HK-2 (cell line): ENCODE measurements around the gene KCNC4.

Source experiments
- DNase-seq: peaks from one replicate; pipeline ENCODE4 v3.0.0-alpha.2; 2018; ENCODE audit not compliant: unreplicated experiment

KCNC4 gene

DNA sequence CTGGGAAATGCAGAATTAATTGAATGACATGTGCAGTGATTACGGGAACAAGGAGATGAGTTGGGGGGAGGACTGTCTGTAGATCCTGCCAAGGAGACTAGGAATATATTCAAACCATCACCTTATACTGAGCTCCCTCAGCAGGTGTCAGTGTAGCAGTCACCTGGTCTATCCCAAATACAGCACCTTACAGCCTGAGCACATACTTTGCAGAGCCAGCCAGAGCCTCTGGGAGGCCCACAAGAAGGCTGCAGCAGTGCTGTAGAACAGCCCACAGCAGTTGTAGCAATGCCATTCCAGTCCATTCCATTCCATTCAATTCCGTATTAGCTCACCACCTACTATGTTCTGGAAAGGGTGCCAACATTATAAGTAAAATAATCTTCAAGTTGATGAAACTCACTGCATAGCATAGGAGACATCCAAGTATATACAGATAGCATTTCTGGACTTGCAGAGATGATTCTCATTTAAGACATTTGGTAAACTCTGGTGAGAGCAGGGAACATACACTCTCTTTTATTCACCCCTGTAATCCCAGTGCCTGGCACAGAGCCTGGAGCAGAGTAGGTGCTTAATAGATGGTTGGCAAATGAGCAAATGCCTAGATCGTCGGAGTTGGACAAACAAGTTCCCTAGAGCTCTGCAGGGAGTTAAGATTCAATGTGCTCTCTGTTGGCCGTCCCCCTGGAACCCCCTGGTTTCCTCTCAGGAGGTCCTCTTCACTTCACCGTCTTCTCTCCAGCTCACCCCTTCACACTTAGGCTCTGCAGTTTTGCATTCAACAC lies 44.7 kb downstream of the KCNC4 start:
- DNase-seq = no peak

DNA sequence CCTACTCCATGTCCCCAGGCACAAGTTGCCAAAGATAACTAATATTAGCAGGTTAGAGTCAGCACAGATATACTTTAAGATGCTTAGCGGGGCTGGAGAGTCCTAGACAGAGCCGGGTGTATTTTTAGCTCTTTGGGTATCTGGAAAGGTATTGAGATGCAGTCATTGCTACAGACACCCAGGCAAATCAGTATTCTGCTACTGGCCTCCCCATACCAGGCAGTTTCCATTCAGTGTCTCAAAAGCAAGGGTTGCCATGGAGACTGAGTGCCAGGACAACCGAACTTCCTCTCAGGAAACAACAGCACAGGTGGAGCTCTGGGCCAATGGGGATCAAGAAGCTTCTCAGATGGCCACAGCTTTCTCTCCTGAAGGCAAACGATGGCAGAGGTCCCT lies 45.3 kb downstream of the KCNC4 start:
- DNase-seq = no peak

DNA sequence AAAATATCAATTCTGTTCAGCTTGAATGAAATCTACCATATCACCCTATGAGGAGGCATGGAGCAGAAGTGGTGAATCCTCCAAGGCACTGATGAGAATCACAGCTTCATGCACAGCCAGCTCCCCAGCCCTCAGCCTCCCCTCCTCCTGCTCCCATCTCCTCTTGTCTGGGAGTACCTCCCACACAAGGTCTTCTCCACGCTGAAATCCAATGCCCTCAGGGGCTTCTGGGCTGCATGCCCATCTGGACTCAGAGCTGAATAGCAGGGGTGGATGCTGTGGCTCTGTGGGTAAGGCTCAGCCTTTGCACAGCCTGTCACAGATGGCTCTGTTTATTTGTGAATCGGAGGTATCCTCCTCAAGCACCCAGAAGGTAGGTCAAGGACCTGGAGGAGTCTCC lies 48.6 kb downstream of the KCNC4 start:
- no peak for DNase-seq

DNA sequence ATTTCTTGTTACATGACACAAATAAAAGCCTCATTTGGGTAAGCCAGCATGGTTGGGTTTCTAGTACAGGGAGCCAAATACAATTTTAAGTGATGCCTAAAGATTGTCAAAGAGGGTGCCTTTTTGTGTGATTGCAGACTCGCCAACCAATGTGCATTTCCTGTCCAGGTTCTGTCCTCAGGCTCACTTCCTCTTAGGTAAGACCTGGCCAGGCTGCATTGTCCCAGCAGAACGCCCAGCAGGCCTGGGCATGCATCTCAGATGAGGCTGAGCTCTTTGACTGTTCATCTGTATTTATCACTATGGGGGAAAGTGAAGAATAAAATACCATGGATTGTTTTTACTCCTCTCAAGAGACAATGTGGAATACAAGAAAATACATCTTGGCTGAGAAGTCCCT lies 49.7 kb downstream of the KCNC4 start:
- no peak for DNase-seq
